GM21717 (cell line): Measurements from ENCODE around the gene OCA2.

Experiments
- ATAC-seq: cut with Tn5 transposase; IDR thresholded peaks from one replicate; pipeline ENCODE4 v1.9.1; 2021; ENCODE audit warnings: mild to moderate bottlenecking, moderate library complexity; ENCODE audit not compliant: unreplicated experiment

Gene OCA2

GRCh38 chr15:28082891-28083684, 16.0 kb downstream of the OCA2 start:
- no peak for ATAC-seq

DNA sequence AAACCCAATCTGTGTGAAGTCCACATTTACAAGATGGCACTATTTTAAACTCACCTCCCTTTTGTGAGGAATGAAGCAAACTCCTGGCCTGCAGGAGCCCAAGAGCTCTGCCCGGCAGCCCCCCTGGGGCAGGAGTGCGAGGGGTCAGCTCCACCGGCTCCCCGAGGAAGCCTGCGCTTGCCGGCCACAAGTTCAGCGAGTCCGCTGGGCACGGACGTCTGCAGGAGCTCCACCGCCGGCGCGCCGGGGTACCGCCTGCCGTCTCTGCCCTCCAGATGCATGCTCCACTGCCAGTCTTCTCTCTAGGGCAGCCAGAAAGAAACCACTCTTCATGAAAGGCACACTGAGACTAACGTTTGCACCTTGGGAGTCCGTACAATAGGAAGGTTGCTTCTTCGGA, 17.5 kb downstream of the OCA2 start:
- ATAC-seq = no peak

GRCh38 chr15:28080386-28080785, 18.7 kb downstream of the OCA2 start:
- no peak for ATAC-seq

DNA sequence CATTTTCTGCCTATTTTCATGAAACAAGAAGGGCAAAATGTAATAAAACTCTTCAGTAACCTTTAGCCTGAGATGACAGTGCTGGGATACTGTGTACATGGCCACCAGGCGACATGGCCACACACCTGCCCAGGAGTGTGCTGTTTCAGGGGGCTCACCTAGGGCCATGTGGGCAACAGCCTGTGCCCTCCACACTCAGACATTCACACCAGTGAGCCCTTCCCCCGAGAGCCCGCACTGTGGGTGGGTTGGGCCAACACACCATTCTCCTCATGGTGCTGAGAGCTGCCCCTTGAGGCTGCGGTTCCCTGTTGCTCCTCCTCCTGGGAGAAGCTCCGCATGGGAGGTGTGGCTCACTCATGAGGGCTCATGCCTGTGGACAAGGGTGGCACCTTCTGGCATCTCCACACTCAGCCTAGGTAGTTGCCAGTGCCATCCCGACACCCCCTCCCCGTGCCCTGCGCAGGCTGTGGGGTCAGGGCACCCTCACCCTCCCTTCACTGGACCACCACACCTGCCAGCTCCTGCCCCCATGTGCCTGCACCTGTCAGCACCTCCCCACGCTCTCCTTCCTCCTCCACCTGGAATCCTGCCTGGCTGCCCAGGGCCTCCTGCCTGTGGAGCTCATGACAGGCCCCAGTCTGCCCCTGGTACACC, 19.7 kb downstream of the OCA2 start:
- ATAC-seq = no peak

DNA sequence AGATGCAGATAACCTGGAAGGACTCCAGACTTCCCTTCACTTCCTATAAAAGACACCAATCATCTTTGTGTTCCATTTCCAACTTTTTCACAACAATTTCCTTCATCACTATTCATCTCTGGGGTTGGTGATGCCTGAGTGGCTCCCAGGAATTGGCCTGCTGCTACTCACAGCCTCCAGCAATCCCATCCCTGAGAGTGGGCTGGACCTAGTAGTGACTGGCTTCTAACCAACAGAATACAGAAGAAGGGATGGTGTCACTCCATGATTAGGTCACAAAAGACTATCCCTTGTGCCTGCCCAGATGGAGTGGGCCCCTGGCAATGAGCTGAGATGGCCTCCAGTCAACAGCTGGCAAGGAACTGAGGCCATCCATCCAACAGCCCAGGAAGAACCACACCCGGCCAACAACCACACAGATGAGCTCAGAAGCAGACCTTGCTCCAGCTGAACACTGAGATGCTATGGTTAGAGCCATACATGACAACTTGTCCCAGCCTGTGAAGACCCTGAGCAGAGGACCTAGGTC, 20.9 kb downstream of the OCA2 start:
- no peak for ATAC-seq

DNA sequence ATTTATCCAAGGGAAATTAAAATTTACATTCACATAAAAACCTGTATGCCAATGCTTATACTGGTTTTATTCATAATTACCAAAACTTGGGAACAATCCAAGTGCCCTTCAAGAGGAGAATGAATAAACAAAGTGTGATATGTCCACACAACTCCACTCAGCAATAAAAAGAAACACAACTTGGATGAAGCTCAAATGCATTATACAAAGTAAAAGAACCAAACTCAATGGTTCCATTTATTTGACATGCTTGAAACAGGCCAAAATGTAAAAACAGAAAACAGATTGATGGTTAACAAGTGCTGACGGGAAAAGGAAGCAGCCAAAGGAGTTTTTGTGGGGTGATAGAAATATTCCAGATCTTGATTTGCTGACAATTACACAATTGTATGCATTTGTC, 23.5 kb downstream of the OCA2 start:
- no peak for ATAC-seq

GRCh38 chr15:28068930-28069329, 30.2 kb downstream of the OCA2 start:
- ATAC-seq = no peak

GRCh38 chr15:28066231-28066630, 32.9 kb downstream of the OCA2 start:
- no peak for ATAC-seq

- no peak for ATAC-seq
These were observed 39.1 kb downstream of the OCA2 start for GRCh38 chr15:28060005-28060404.

DNA sequence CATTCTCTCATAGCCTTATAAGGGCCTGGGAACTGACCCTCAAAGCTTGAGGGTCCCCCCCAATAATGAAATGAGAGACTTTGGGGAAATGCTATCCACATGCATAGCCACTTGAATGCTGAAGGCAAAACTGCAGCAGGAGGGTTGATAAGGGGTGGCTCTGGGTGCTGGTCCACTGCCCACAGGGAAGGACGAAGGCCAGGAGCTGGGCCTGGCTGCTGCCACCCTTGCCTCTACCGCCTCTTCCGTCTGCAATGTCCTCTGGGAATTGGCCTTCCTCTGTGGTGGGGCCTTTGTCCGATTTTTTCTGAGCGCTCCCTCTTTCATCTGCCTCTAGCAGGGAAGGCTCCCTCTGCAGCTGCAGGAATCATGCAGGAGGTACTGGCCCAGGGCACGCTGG, 41.0 kb downstream of the OCA2 start:
- ATAC-seq = no peak

- no peak for ATAC-seq
These were observed 47.0 kb downstream of the OCA2 start for GRCh38 chr15:28051955-28052633.

- ATAC-seq = no peak
These were observed 49.5 kb downstream of the OCA2 start for GRCh38 chr15:28049581-28049980.

GRCh38 chr15:28047277-28047676, 51.8 kb downstream of the OCA2 start:
- ATAC-seq = no peak

- ATAC-seq = no peak
These were observed 54.9 kb downstream of the OCA2 start for GRCh38 chr15:28044121-28044672.

- ATAC-seq = no peak
These were observed 55.4 kb downstream of the OCA2 start for GRCh38 chr15:28043691-28044091.

GRCh38 chr15:28037969-28038590, 61.0 kb downstream of the OCA2 start:
- no peak for ATAC-seq

DNA sequence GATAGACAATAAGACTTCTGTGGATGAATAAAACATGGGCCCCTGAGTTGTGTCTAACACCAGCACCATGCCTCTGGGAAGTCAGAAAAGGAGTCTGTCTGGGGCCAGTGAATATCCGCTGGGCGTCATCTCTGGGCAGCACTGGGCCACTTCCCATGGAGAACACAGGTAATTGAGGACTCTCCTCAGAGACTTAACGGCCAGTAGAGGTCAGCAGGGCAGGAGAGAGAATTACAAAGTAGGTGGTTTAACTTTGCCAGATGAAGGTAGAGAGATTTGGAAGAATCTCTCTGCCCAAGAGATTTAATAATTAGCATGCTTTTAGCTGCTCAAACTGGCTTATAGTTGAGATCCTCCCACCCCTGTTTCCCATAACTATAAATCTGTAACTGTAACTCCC, 65.7 kb downstream of the OCA2 start:
- no peak for ATAC-seq

DNA sequence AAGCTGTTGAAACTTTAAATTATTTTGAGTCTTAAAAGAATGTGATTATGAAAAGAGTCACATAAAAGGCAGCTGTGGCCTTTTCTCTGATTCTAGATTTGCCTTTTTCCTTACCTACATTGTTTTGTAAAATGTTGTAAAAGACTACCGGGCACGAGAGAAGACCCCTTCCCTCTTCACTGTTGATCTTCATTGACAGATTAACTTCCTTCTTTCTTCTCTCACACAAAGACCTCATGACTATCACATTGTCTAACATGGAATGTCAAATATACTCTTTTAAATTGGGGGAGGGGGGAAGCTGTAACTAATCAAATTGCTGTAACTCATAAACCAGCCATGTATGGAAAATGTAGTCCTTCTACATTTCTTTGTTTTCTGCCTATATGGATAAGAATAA, 68.3 kb downstream of the OCA2 start:
- no peak for ATAC-seq

- no peak for ATAC-seq
These were observed 71.4 kb downstream of the OCA2 start for GRCh38 chr15:28027714-28028076.

- no peak for ATAC-seq
These were observed 72.1 kb downstream of the OCA2 start for GRCh38 chr15:28026764-28027713.
